ENCODE results near the gene TMED9. TPM values are rescaled to one million over a fixed set of nuclear protein-coding genes. Genes with fewer than 3 reads are reported as not detected.

TMED9 gene
- total and polyA plus RNA-seq, 2 donors (not counting 3 experiments of a cell fraction or from before 2014, with no cell fraction given) = 291 to 331 TPM

GRCh38 chr5:177604656-177605055, 12.7 kb downstream of the TMED9 start:
- Histone ChIP-seq H3K4me1 (ENCODE audit: control insufficient read depth, extremely low read depth, insufficient read depth, low read length) (peaks cover 8% of the 10 kb centered on the region), H3K27ac (ENCODE audit: insufficient read depth, low read depth, low read length) (no peak overlapping the region), H3K9ac (replicated peaks; ENCODE audit: extremely low read depth, insufficient read depth, low read length) (no peak overlapping the region), H4K20me1 (replicated peaks; ENCODE audit: control insufficient read depth, extremely low read depth, insufficient read depth, low read length) (no peaks in the 10 kb centered on the region), H3K4me2 (ENCODE audit: insufficient read depth, low read length) (no peak overlapping the region), H3K9me1 (replicated peaks; ENCODE audit: control insufficient read depth, extremely low read depth, insufficient read depth, low read length) (no peaks in the 10 kb centered on the region), H3K4me3 (replicated peaks in 1 of 3; ENCODE audit: insufficient read depth in 1 of 3, low read depth in 1 of 3, low read length in 3 of 3) (no peak overlapping the region), H3K27me3 (ENCODE audit: control insufficient read depth in 2 of 2, insufficient read depth in 2 of 2, low read length in 2 of 2) (no peaks in the 10 kb centered on the region), H3K9me3 (replicated peaks; ENCODE audit: control insufficient read depth, insufficient read depth, low read length) (no peaks in the 10 kb centered on the region), H3K79me2 (ENCODE audit: control insufficient read depth, insufficient read depth, low read length) (peaks cover 5% of the 10 kb centered on the region), H3K36me3 (ENCODE audit: control insufficient read depth in 2 of 2, extremely low read depth in 1 of 2, insufficient read depth in 2 of 2, low read length in 2 of 2) (peaks cover 0 to 7% of the 10 kb centered on the region in 2 experiments), H2AFZ (ENCODE audit: low read depth, low read length) (no peak overlapping the region)
- no peak for DNase-seq (ENCODE audit: low read depth, low spot score)
- intact Hi-C loops (cut with micrococcal nuclease) (no loop called here), dilution Hi-C loops (cut with MboI; ENCODE audit: extremely low pct_ligation_motif_present, low sequenced_read_pairs) (no loop called here)
- TF ChIP-seq GATA2 (IDR thresholded peaks at IDR 0.05; ENCODE audit: insufficient read depth, insufficient read length, low read depth, low read length) (no peak), EZH2 (IDR thresholded peaks at IDR 0.05; ENCODE audit: borderline replicate concordance, low read depth, low read length, severe bottlenecking) (no peak), POLR2A (IDR thresholded peaks at IDR 0.05; ENCODE audit: low read depth, low read length) (no peak), MYC (IDR thresholded peaks at IDR 0.05; ENCODE audit: low read depth, low read length) (no peak), FOS (IDR thresholded peaks at IDR 0.05; ENCODE audit: borderline replicate concordance, insufficient read depth, low read length) (no peak), MAX (IDR thresholded peaks at IDR 0.05; ENCODE audit: insufficient read depth, insufficient read length) (no peak), CTCF (IDR thresholded peaks at IDR 0.05; ENCODE audit: extremely low read depth in 1 of 2, insufficient read depth in 1 of 2, low read depth in 1 of 2, low read length in 2 of 2) (no peak), POLR2AphosphoS5 (IDR thresholded peaks at IDR 0.05; ENCODE audit: insufficient read depth, low read depth, low read length) (no peak), JUN (IDR thresholded peaks at IDR 0.05; ENCODE audit: borderline replicate concordance, insufficient read depth, insufficient read length, low read depth) (no peak)
- FAIRE-seq = no peak
- no TSS peak for BruUV-seq (replicated peaks)
- ChIA-PET CTCF (no interaction called here), POLR2A (no interaction called here)
